Activated B cell treated with CpG ODN at 0.5 μM for 24 hours (primary cell): ENCODE measurements around the gene HCFC1. TPM values are rescaled to one million over a fixed set of nuclear protein-coding genes. Genes with fewer than 3 reads are reported as not detected.
A peak's percentile ranks its signal among the peaks of the same experiment; 100 is the strongest.

Experiments used
- ATAC-seq: fragments of 200-7000 bp; cut with Tn5 transposase; one replicate; pipeline ENCODE4 v1.10.0; 2021; ENCODE audit warnings: low read depth, mild to moderate bottlenecking, moderate library complexity
- CTCF ChIA-PET: fragments of 350-600 bp; sonication (Branson Sonifier 250); formaldehyde crosslinking; loops from one replicate; lab custom pipeline; 2021; ENCODE audit warnings: antibody characterized with exemption; lab: Charles Lee
- POLR2A ChIA-PET: fragments of 350-600 bp; sonication (Branson Sonifier 250); formaldehyde crosslinking; loops from one replicate; lab custom pipeline; 2021; ENCODE audit warnings: antibody characterized with exemption; lab: Charles Lee
- DNase-seq: peaks from one replicate; pipeline ENCODE4 v3.0.0; 2022
- H3K27ac Mint-ChIP-seq: one replicate; pipeline ENCODE4 v1.8.0; 2020; ENCODE audit warnings: mixed read lengths
- H3K27me3 Mint-ChIP-seq: one replicate; pipeline ENCODE4 v1.8.0; 2021; ENCODE audit warnings: mixed read lengths
- H3K36me3 Mint-ChIP-seq: one replicate; pipeline ENCODE4 v1.8.0; 2021; ENCODE audit warnings: low read depth, mixed read lengths
- H3K4me1 Mint-ChIP-seq: one replicate; pipeline ENCODE4 v1.8.0; 2021; ENCODE audit warnings: mixed read lengths
- H3K4me3 Mint-ChIP-seq: one replicate; pipeline ENCODE4 v1.8.0; 2020; ENCODE audit warnings: mild to moderate bottlenecking, mixed read lengths
- H3K9me3 Mint-ChIP-seq: one replicate; pipeline ENCODE4 v1.8.0; 2020; ENCODE audit warnings: mixed read lengths
- CTCF ChIP-seq: fragments of 200-600 bp; IDR thresholded peaks from one replicate; pipeline ENCODE4 v1.8.0; 2022; ENCODE audit warnings: antibody characterized with exemption, mild to moderate bottlenecking
- intact Hi-C: fragments of 100-400 bp; cut with micrococcal nuclease; formaldehyde crosslinking; loops from one replicate; pipeline ENCODE4 v1.15.1; 2024
- total RNA-seq: library from RNA; stranded (reverse); gene quantifications from 2 replicates; pipeline ENCODE4 v1.2.3, GENCODE V29; 2022

The HCFC1 gene
- total RNA-seq, 1 donor from 2014 or later: 79.4 TPM

DNA sequence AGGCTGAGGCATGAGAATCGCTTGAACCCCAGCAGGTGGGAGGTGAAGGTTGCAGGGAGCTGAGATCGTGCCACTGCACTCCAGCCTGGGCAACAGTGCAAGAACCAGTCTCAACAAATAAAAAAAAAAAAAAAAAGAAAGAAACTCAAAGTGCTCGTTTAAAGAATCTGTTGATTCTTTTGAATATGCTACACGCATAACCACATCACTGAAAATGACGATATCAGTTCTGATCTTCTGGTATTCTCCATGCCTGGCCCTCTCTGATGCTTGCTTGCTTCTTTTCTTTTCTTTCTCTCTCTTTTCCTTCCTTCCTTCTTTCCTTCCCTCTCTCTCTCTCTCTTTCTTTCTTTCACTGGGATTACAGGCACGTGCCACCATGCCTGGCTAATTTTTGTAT lies 59.8 kb downstream of the HCFC1 start:
- ChIA-PET POLR2A (interaction anchor here (1.0 kb wide), 1 partner anchor 15 kb away, joined by 6 read pairs; the partner anchor contains the start of gene ARHGAP4), CTCF (no interaction called here)
- Mint-ChIP-seq H3K4me3 (no peak overlapping the region), H3K9me3 (no peaks in the 10 kb centered on the region), H3K27me3 (no peaks in the 10 kb centered on the region), H3K36me3 (peaks cover 40% of the 10 kb centered on the region), H3K27ac (peak overlapping the region; percentile 12), H3K4me1 (no peaks in the 10 kb centered on the region)
- intact Hi-C loops: no loop called here
- ATAC-seq: no peak
- TF ChIP-seq CTCF: no peak
- DNase-seq: no peak

DNA sequence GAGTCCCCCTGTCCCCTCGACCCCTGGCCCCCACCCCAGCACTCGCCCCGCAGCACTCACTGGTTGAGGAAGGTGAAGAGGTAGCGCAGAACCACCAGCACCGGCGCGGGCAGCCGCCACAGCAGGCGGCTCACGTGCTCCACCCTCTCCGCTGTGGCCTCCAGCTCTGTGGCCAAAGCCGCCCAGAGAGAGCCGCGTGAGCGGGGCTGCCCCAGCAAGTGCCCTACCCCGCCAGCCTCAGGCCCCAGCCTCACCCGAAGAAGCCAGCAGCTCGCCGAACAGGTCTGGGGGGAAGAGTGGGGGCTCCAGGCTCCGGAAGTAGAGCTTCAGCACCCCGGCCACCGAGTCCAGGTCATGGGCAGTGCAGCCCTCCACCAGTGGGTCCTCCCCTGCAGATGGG lies 61.2 kb downstream of the HCFC1 start:
- ChIA-PET POLR2A (interaction anchor here (0.6 to 1.5 kb wide), 4 partner anchors 13 to 953 kb away, joined by 3 to 7 read pairs (median 6); partner anchors contain the start of gene ARHGAP4), CTCF (interaction anchor here (1.1 kb wide), 1 partner anchor 37 kb away, joined by 3 read pairs; no protein-coding TSS in a partner anchor)
- no peak for DNase-seq
- H3K9me3 Mint-ChIP-seq: no peaks in the 10 kb centered on the region
- no peaks in the 10 kb centered on the region for H3K4me1 Mint-ChIP-seq
- H3K36me3 Mint-ChIP-seq: peaks cover 31% of the 10 kb centered on the region
- intact Hi-C loops: no loop called here
- no peak overlapping the region for H3K27ac Mint-ChIP-seq
- H3K27me3 Mint-ChIP-seq: no peaks in the 10 kb centered on the region
- H3K4me3 Mint-ChIP-seq: no peak overlapping the region
- ATAC-seq: no peak
- no peak for TF ChIP-seq CTCF

DNA sequence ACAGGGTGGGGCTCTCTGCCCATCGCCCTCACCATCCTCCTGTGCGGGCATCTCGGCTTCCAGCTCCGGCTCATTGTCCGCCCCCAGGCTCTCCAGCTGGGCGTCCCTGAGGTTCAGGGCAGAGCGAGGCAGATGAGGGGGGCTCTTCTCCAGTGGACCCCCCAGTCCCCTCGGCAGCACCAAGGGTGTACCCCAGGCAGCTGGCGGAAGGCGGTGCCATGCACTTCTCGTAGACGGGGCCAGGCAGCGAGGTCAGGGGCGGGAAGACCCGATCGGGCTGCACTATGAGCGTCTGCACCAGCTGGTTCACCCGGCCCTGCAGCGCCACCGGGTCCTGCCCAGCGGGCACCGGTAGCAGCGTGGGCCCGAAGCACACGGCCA lies 61.6 kb downstream of the HCFC1 start:
- no peak for ATAC-seq
- ChIA-PET POLR2A (interaction anchor here (1.5 kb wide), 1 partner anchor 13 kb away, joined by 5 read pairs; no protein-coding TSS in a partner anchor), CTCF (no interaction called here)
- no peaks in the 10 kb centered on the region for H3K9me3 Mint-ChIP-seq
- H3K4me3 Mint-ChIP-seq: no peak overlapping the region
- no peak for TF ChIP-seq CTCF
- no peaks in the 10 kb centered on the region for H3K27me3 Mint-ChIP-seq
- intact Hi-C loops: no loop called here
- no peak overlapping the region for H3K27ac Mint-ChIP-seq
- H3K36me3 Mint-ChIP-seq: peaks cover 28% of the 10 kb centered on the region
- DNase-seq: no peak
- H3K4me1 Mint-ChIP-seq: peaks cover 1% of the 10 kb centered on the region

GRCh38 chrX:153909024-153909979 lies 62.3 kb downstream of the HCFC1 start:
- POLR2A ChIA-PET: interaction anchor here (1.0 to 1.2 kb wide), 2 partner anchors 14 to 16 kb away, joined by 3 read pairs; no protein-coding TSS in a partner anchor

More at GRCh38 chrX:153909024-153909979, 62.3 kb downstream of the HCFC1 start:
- Mint-ChIP-seq H3K27ac (no peak overlapping the region), H3K36me3 (peaks cover 22% of the 10 kb centered on the region), H3K4me1 (peaks cover 5% of the 10 kb centered on the region), H3K9me3 (no peaks in the 10 kb centered on the region), H3K27me3 (no peaks in the 10 kb centered on the region), H3K4me3 (no peak overlapping the region)
- DNase-seq: no peak
- no peak for TF ChIP-seq CTCF
- peak; percentile 56 for ATAC-seq
- CTCF ChIA-PET: no interaction called here
- intact Hi-C loops: no loop called here
